ENCODE data around the gene LYRM4. TPM values are rescaled to one million over a fixed set of nuclear protein-coding genes. Genes with fewer than 3 reads are reported as not detected.

LYRM4 gene
- total RNA-seq, 1 donor, result 16.6 TPM

- no peaks in the 10 kb centered on the region for H3K4me1 ChIP-seq (ENCODE audit: insufficient read depth, low read length)
- peaks cover 5% of the 10 kb centered on the region for H4K20me1 ChIP-seq (ENCODE audit: insufficient read depth, low read length)
- H3K4me3 ChIP-seq (ENCODE audit: insufficient read depth, low read length), result no peak overlapping the region
- TF ChIP-seq, protein P1, sequence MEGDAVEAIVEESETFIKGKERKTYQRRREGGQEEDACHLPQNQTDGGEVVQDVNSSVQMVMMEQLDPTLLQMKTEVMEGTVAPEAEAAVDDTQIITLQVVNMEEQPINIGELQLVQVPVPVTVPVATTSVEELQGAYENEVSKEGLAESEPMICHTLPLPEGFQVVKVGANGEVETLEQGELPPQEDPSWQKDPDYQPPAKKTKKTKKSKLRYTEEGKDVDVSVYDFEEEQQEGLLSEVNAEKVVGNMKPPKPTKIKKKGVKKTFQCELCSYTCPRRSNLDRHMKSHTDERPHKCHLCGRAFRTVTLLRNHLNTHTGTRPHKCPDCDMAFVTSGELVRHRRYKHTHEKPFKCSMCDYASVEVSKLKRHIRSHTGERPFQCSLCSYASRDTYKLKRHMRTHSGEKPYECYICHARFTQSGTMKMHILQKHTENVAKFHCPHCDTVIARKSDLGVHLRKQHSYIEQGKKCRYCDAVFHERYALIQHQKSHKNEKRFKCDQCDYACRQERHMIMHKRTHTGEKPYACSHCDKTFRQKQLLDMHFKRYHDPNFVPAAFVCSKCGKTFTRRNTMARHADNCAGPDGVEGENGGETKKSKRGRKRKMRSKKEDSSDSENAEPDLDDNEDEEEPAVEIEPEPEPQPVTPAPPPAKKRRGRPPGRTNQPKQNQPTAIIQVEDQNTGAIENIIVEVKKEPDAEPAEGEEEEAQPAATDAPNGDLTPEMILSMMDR (IDR thresholded peaks at IDR 0.05; ENCODE audit: extremely low read depth, low read depth, low read length), result no peak
- no peak overlapping the region for H3K27ac ChIP-seq (ENCODE audit: low read depth, low read length)
- no peaks in the 10 kb centered on the region for H3K79me2 ChIP-seq (ENCODE audit: insufficient read depth, low read length)
- H3K27me3 ChIP-seq (ENCODE audit: insufficient read depth, low read length), result no peaks in the 10 kb centered on the region
- no peak overlapping the region for H2AFZ ChIP-seq (ENCODE audit: low read length)
- H3K9me3 ChIP-seq (ENCODE audit: low read depth, low read length), result no peaks in the 10 kb centered on the region
- no peak for DNase-seq (ENCODE audit: insufficient read length, low spot score, missing footprints)
- H3K4me2 ChIP-seq (ENCODE audit: insufficient read depth, low read length), result no peak overlapping the region
- H3K36me3 ChIP-seq (ENCODE audit: insufficient read depth, low read length), result no peaks in the 10 kb centered on the region
These were observed 155.6 kb downstream of the LYRM4 start for GRCh38 chr6:5105146-5105545.

- TF ChIP-seq, protein P1 (IDR thresholded peaks at IDR 0.05; ENCODE audit: extremely low read depth, low read depth, low read length), result no peak
These were observed 156.1 kb downstream of the LYRM4 start for GRCh38 chr6:5104667-5105066.

DNA sequence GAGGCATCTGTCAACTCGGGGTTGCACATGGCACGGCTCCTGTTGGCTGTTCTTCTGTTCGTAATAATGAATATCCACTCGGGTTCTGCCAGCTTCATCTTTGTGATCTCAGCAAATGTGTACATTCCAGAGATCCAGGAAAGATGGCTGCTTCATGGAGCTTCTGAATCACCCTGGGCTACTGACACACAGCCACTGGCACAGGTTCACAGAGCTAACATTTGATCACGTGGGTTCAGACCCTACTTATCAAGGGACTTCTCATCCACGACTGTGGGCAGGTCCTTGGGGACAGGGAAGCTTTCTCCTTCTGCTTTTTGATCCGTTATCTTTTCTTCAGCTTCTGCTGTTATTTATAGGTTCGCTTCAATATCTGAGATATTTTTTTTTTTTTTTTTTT lies 157.5 kb downstream of the LYRM4 start:
- Histone ChIP-seq H4K20me1 (ENCODE audit: insufficient read depth, low read length) (no peaks in the 10 kb centered on the region), H3K27me3 (ENCODE audit: insufficient read depth, low read length) (no peaks in the 10 kb centered on the region), H3K4me1 (ENCODE audit: insufficient read depth, low read length) (no peaks in the 10 kb centered on the region), H2AFZ (ENCODE audit: low read length) (no peak overlapping the region), H3K9me3 (ENCODE audit: low read depth, low read length) (no peaks in the 10 kb centered on the region), H3K36me3 (ENCODE audit: insufficient read depth, low read length) (no peaks in the 10 kb centered on the region), H3K4me3 (ENCODE audit: insufficient read depth, low read length) (no peak overlapping the region), H3K4me2 (ENCODE audit: insufficient read depth, low read length) (no peak overlapping the region), H3K27ac (ENCODE audit: low read depth, low read length) (no peak overlapping the region), H3K79me2 (ENCODE audit: insufficient read depth, low read length) (no peaks in the 10 kb centered on the region)
- DNase-seq (ENCODE audit: insufficient read length, low spot score, missing footprints), result peak; percentile 89
- TF ChIP-seq, protein P1 (IDR thresholded peaks at IDR 0.05; ENCODE audit: extremely low read depth, low read depth, low read length), result no peak

More at GRCh38 chr6:5104667-5105066, 156.1 kb downstream of the LYRM4 start:
- H3K36me3 ChIP-seq (ENCODE audit: insufficient read depth, low read length), result no peaks in the 10 kb centered on the region
- H3K4me3 ChIP-seq (ENCODE audit: insufficient read depth, low read length), result no peak overlapping the region
- H4K20me1 ChIP-seq (ENCODE audit: insufficient read depth, low read length), result peaks cover 4% of the 10 kb centered on the region
- no peak overlapping the region for H3K4me2 ChIP-seq (ENCODE audit: insufficient read depth, low read length)
- H3K9me3 ChIP-seq (ENCODE audit: low read depth, low read length), result no peaks in the 10 kb centered on the region
- H3K79me2 ChIP-seq (ENCODE audit: insufficient read depth, low read length), result no peaks in the 10 kb centered on the region
- H2AFZ ChIP-seq (ENCODE audit: low read length), result no peak overlapping the region
- no peaks in the 10 kb centered on the region for H3K4me1 ChIP-seq (ENCODE audit: insufficient read depth, low read length)
- DNase-seq (ENCODE audit: insufficient read length, low spot score, missing footprints), result no peak
- H3K27me3 ChIP-seq (ENCODE audit: insufficient read depth, low read length), result no peaks in the 10 kb centered on the region
- no peak overlapping the region for H3K27ac ChIP-seq (ENCODE audit: low read depth, low read length)

DNA sequence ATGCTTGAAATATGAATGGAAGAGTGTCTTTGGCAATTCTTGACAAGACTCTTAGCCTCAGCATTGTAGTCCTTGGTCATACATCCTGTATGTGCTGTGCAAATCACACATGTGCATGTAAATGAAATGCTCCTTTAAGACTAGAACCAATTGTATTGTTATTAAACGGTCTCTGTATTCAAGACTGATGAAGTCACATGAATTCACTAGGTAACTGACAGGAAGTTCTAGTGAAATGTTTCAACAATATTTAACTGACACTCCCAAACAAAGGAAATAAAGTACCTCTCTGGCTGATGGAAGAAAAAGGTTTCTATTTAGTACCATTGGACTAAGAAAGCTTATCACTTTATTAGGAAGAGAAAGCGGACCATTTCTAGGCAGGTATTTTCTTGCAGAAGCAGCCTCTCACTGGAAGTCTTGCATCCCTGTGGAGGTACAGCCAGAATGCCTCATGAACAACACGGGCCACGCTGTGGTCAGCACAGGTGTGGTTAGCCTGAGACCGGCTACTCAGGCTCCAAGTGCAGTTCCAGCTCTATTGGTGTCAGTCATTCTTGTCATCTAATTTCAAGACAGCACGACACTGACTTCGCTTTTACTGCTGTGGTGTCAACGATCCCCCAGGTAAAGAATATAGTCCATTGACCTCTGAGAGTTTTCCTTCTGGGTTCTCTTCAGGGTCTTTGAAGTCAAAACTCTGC lies 158.3 kb downstream of the LYRM4 start:
- Histone ChIP-seq H3K27ac (ENCODE audit: low read depth, low read length) (no peak overlapping the region), H3K4me1 (ENCODE audit: insufficient read depth, low read length) (no peaks in the 10 kb centered on the region), H3K4me3 (ENCODE audit: insufficient read depth, low read length) (no peak overlapping the region), H3K79me2 (ENCODE audit: insufficient read depth, low read length) (no peaks in the 10 kb centered on the region), H3K36me3 (ENCODE audit: insufficient read depth, low read length) (no peaks in the 10 kb centered on the region), H2AFZ (ENCODE audit: low read length) (no peak overlapping the region), H3K27me3 (ENCODE audit: insufficient read depth, low read length) (no peaks in the 10 kb centered on the region), H3K9me3 (ENCODE audit: low read depth, low read length) (no peaks in the 10 kb centered on the region), H3K4me2 (ENCODE audit: insufficient read depth, low read length) (no peak overlapping the region), H4K20me1 (ENCODE audit: insufficient read depth, low read length) (no peaks in the 10 kb centered on the region)
- TF ChIP-seq, protein P1 (IDR thresholded peaks at IDR 0.05; ENCODE audit: extremely low read depth, low read depth, low read length), result no peak
- no peak for DNase-seq (ENCODE audit: insufficient read length, low spot score, missing footprints)
